ENCODE results near the gene ARG2.

The ARG2 gene

GRCh38 chr14:67675219-67675582 is 55.5 kb downstream of the ARG2 start:
- no peak for DNase-seq (ENCODE audit: low read depth)
- TF ChIP-seq CTCF (IDR thresholded peaks at IDR 0.05; ENCODE audit: control insufficient read depth, extremely low read depth, insufficient read depth) = no peak
- peak overlapping the region; percentile 82 for H3K4me3 ChIP-seq (ENCODE audit: low read depth, low read length)

- DNase-seq (ENCODE audit: low read depth) = no peak
- TF ChIP-seq CTCF (IDR thresholded peaks at IDR 0.05; ENCODE audit: control insufficient read depth, extremely low read depth, insufficient read depth) = no peak
Observed at GRCh38 chr14:67679006-67679405, 59.3 kb downstream of the ARG2 start.

GRCh38 chr14:67680121-67680602 is 60.4 kb downstream of the ARG2 start:
- no peak overlapping the region for H3K4me3 ChIP-seq (ENCODE audit: low read depth, low read length)
- no peak for DNase-seq (ENCODE audit: low read depth)
- no peak for TF ChIP-seq CTCF (IDR thresholded peaks at IDR 0.05; ENCODE audit: control insufficient read depth, extremely low read depth, insufficient read depth)

More at GRCh38 chr14:67679006-67679405, 59.3 kb downstream of the ARG2 start:
- no peak overlapping the region for H3K4me3 ChIP-seq (ENCODE audit: low read depth, low read length)

GRCh38 chr14:67680941-67681340 is 61.2 kb downstream of the ARG2 start:
- H3K4me3 ChIP-seq (ENCODE audit: low read depth, low read length) = no peak overlapping the region
- no peak for TF ChIP-seq CTCF (IDR thresholded peaks at IDR 0.05; ENCODE audit: control insufficient read depth, extremely low read depth, insufficient read depth)
- DNase-seq (ENCODE audit: low read depth) = no peak

GRCh38 chr14:67683842-67684241 is 64.1 kb downstream of the ARG2 start:
- TF ChIP-seq CTCF (IDR thresholded peaks at IDR 0.05; ENCODE audit: control insufficient read depth, extremely low read depth, insufficient read depth) = no peak
- H3K4me3 ChIP-seq (ENCODE audit: low read depth, low read length) = no peak overlapping the region
- no peak for DNase-seq (ENCODE audit: low read depth)

GRCh38 chr14:67690011-67690410 is 70.3 kb downstream of the ARG2 start:
- no peak overlapping the region for H3K4me3 ChIP-seq (ENCODE audit: low read depth, low read length)
- no peak for DNase-seq (ENCODE audit: low read depth)
- no peak for TF ChIP-seq CTCF (IDR thresholded peaks at IDR 0.05; ENCODE audit: control insufficient read depth, extremely low read depth, insufficient read depth)

GRCh38 chr14:67694791-67695393 is 75.2 kb downstream of the ARG2 start:
- peak; percentile 98 for DNase-seq (ENCODE audit: low read depth)
- peak overlapping the region; percentile 71 for H3K4me3 ChIP-seq (ENCODE audit: low read depth, low read length)
- no peak for TF ChIP-seq CTCF (IDR thresholded peaks at IDR 0.05; ENCODE audit: control insufficient read depth, extremely low read depth, insufficient read depth)

Data from LNCaP clone FGC (cell line).